Lower lobe of right lung (tissue), 2 donors: ENCODE data around the gene MPPE1. TPM values are rescaled to one million over a fixed set of nuclear protein-coding genes. Genes with fewer than 3 reads are reported as not detected.

Experiments
- ATAC-seq, 2 donors: fragments of 200-7000 bp; cut with Tn5 transposase; one replicate each; pipeline ENCODE4 v1.9.1; 2020 to 2022; ENCODE audit warnings: mild to moderate bottlenecking in 2 of 2, moderate library complexity in 2 of 2
- DNase-seq: peaks from one replicate; pipeline ENCODE4 v3.0.0-alpha.2; 2020
- H3K27ac ChIP-seq: fragments of 200-600 bp; one replicate; pipeline ENCODE4 v1.8.0; 2022
- H3K27me3 ChIP-seq: fragments of 200-600 bp; one replicate; pipeline ENCODE4 v1.8.0; 2022; ENCODE audit warnings: low read depth
- H3K36me3 ChIP-seq: fragments of 200-600 bp; one replicate; pipeline ENCODE4 v1.8.0; 2022; ENCODE audit warnings: mild to moderate bottlenecking
- H3K4me1 ChIP-seq: fragments of 200-600 bp; one replicate; pipeline ENCODE4 v1.8.0; 2022
- H3K4me3 ChIP-seq: fragments of 200-600 bp; one replicate; pipeline ENCODE4 v1.8.0; 2022; ENCODE audit warnings: mild to moderate bottlenecking
- H3K9me3 ChIP-seq: fragments of 200-600 bp; one replicate; pipeline ENCODE4 v1.8.0; 2022
- CTCF ChIP-seq: fragments of 200-600 bp; IDR thresholded peaks from one replicate; pipeline ENCODE4 v1.8.0; 2022; ENCODE audit warnings: antibody characterized with exemption, mild to moderate bottlenecking
- intact Hi-C: fragments of 100-400 bp; cut with DNase I; formaldehyde crosslinking; loops from one replicate; pipeline ENCODE4 v1.11.0; 2022
- total RNA-seq: library from RNA; stranded (reverse); fragmentation: NEBNext Ultra II Directional; extraction: Animal tissue kit (Norgen Biotek cat#: 25700); gene quantifications from one replicate; pipeline ENCODE4 v1.2.1, GENCODE V29; 2021
- donor health status: DM: no; HTN: yes; CAD: no; lungs with severe emphysema.

The MPPE1 gene
- total RNA-seq, 1 donor from 2014 or later: 62.1 TPM

- H3K27ac ChIP-seq: no peak overlapping the region
- no peaks in the 10 kb centered on the region for H3K27me3 ChIP-seq
- H3K4me3 ChIP-seq: no peak overlapping the region
- DNase-seq: no peak
- no peak for TF ChIP-seq CTCF
- intact Hi-C loops: no loop called here
- ATAC-seq: no peak
- peaks cover 73% of the 10 kb centered on the region for H3K36me3 ChIP-seq
- peaks cover 3% of the 10 kb centered on the region for H3K4me1 ChIP-seq
- H3K9me3 ChIP-seq: no peaks in the 10 kb centered on the region
Observed at GRCh38 chr18:11889284-11889683, 18.8 kb downstream of the MPPE1 start.

GRCh38 chr18:11888726-11889125, 19.4 kb downstream of the MPPE1 start:
- Histone ChIP-seq H3K27ac (no peak overlapping the region), H3K36me3 (peaks cover 78% of the 10 kb centered on the region), H3K9me3 (no peaks in the 10 kb centered on the region), H3K4me3 (no peak overlapping the region), H3K4me1 (peaks cover 2% of the 10 kb centered on the region), H3K27me3 (no peaks in the 10 kb centered on the region)
- intact Hi-C loops: no loop called here
- TF ChIP-seq CTCF: no peak
- DNase-seq (no peak), ATAC-seq (no peak)

- Histone ChIP-seq H3K4me1 (peaks cover 14% of the 10 kb centered on the region), H3K36me3 (peaks cover 78% of the 10 kb centered on the region), H3K9me3 (no peaks in the 10 kb centered on the region), H3K4me3 (no peak overlapping the region), H3K27ac (no peak overlapping the region), H3K27me3 (no peaks in the 10 kb centered on the region)
- DNase-seq (no peak), ATAC-seq (peak; percentile 89 to 94)
- no peak for TF ChIP-seq CTCF
- intact Hi-C loops: no loop called here
Observed at GRCh38 chr18:11887328-11888128, 20.6 kb downstream of the MPPE1 start.

- intact Hi-C loops: no loop called here
Observed at GRCh38 chr18:11886577-11887110, 21.5 kb downstream of the MPPE1 start.

GRCh38 chr18:11885278-11885947, 22.7 kb downstream of the MPPE1 start:
- Histone ChIP-seq H3K27me3 (no peaks in the 10 kb centered on the region), H3K4me3 (no peak overlapping the region), H3K9me3 (no peaks in the 10 kb centered on the region), H3K36me3 (peaks cover 73% of the 10 kb centered on the region), H3K4me1 (peaks cover 17% of the 10 kb centered on the region), H3K27ac (no peak overlapping the region)
- DNase-seq: peak; percentile 61
- intact Hi-C loops: no loop called here
- ATAC-seq: no peak
- no peak for TF ChIP-seq CTCF

More at GRCh38 chr18:11886577-11887110, 21.5 kb downstream of the MPPE1 start:
- Histone ChIP-seq H3K27me3 (no peaks in the 10 kb centered on the region), H3K4me1 (peaks cover 17% of the 10 kb centered on the region), H3K9me3 (no peaks in the 10 kb centered on the region), H3K4me3 (no peak overlapping the region), H3K27ac (no peak overlapping the region), H3K36me3 (peaks cover 76% of the 10 kb centered on the region)
- no peak for TF ChIP-seq CTCF
- ATAC-seq: no peak
- DNase-seq: no peak
